RWPE1 (cell line): ENCODE results near the gene NOL4L.

Experiments used
- CTCF ChIA-PET: fragments of 350-600 bp; sonication (Branson Sonifier 250); formaldehyde crosslinking; extraction: SDS; loops from one replicate; lab custom pipeline; 2021; lab: Yijun Ruan, JAX
- POLR2A ChIA-PET: fragments of 400-600 bp; formaldehyde crosslinking; extraction: SDS; loops from one replicate; lab custom pipeline; 2020; ENCODE audit warnings: antibody characterized with exemption; ENCODE audit not compliant: low non-redundant PET; lab: Yijun Ruan, JAX
- DNase-seq: peaks from one replicate; pipeline ENCODE4 v3.0.0; 2012; ENCODE audit warnings: low spot score
- H3K27ac ChIP-seq: fragments of 450-650 bp; 2 replicates; pipeline ENCODE4 v1.5.1; 2017
- TF ChIP-seq, protein P1 (sequence below): fragments of 450-650 bp; conservative IDR thresholded peaks from 2 replicates; pipeline ENCODE4 v1.5.1; 2017; ENCODE audit warnings: low read depth, mild to moderate bottlenecking

NOL4L gene, protein sequence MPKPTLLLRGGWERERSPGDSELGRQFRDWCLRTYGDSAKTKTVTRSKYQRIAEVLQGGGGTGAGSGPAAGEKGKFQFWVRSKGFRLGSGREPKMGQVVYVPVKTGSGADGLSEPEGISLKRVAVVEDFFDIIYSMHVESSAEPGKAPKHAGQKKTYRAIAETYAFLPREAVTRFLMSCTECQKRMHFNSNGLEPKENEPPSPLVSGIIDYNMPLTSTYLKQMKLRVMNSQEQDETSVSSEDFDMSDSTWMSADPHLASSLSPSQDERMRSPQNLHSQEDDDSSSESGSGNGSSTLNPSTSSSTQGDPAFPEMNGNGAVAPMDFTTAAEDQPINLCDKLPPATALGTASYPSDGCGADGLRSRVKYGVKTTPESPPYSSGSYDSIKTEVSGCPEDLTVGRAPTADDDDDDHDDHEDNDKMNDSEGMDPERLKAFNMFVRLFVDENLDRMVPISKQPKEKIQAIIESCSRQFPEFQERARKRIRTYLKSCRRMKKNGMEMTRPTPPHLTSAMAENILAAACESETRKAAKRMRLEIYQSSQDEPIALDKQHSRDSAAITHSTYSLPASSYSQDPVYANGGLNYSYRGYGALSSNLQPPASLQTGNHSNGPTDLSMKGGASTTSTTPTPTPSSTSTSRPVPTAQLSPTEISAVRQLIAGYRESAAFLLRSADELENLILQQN

DNA sequence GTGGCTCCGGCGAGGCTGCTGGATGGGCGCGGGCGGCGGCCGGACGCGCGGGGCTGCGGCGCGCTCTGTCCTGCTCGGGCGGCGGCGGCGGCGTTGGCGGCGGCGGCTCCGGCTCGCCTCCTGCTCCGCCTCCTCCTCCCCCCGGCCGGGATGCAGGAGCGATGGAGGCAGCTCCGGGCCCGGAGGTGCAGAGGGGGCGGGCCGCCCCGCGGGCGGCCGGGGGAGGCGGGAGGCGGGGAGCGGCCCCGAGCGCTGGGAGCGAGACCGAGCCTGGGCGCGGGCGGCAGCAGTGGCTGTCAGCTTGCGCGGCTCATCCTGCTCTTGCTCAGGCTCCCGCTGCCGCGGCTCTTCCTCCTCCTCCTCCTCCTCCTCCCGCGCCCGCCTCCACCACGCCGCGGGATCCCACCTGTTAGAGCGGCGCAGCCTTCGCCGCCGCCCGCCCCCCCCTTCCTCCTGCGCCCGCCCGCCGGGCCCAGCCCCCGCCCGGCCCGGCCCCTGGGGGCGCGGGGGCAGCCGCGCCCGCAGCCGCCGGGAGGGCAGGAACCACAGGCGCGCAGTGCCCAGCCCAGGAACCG lies at the start of gene NOL4L:
Gene NOL4L, minus strand, starts transcription at position 323 of the 575 bp plus-strand sequence. CDS start 443 bp downstream, outside the sequence.
- ChIA-PET CTCF (interaction anchor here (0.5 to 0.6 kb wide), 2 partner anchors 77 kb away, joined by 3 read pairs; no protein-coding TSS in a partner anchor), POLR2A (no interaction called here)
- TF ChIP-seq, protein P1, sequence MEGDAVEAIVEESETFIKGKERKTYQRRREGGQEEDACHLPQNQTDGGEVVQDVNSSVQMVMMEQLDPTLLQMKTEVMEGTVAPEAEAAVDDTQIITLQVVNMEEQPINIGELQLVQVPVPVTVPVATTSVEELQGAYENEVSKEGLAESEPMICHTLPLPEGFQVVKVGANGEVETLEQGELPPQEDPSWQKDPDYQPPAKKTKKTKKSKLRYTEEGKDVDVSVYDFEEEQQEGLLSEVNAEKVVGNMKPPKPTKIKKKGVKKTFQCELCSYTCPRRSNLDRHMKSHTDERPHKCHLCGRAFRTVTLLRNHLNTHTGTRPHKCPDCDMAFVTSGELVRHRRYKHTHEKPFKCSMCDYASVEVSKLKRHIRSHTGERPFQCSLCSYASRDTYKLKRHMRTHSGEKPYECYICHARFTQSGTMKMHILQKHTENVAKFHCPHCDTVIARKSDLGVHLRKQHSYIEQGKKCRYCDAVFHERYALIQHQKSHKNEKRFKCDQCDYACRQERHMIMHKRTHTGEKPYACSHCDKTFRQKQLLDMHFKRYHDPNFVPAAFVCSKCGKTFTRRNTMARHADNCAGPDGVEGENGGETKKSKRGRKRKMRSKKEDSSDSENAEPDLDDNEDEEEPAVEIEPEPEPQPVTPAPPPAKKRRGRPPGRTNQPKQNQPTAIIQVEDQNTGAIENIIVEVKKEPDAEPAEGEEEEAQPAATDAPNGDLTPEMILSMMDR: no peak
- peak; percentile 36 for DNase-seq
- no peak within 1 kb of the TSS for H3K27ac ChIP-seq

DNA sequence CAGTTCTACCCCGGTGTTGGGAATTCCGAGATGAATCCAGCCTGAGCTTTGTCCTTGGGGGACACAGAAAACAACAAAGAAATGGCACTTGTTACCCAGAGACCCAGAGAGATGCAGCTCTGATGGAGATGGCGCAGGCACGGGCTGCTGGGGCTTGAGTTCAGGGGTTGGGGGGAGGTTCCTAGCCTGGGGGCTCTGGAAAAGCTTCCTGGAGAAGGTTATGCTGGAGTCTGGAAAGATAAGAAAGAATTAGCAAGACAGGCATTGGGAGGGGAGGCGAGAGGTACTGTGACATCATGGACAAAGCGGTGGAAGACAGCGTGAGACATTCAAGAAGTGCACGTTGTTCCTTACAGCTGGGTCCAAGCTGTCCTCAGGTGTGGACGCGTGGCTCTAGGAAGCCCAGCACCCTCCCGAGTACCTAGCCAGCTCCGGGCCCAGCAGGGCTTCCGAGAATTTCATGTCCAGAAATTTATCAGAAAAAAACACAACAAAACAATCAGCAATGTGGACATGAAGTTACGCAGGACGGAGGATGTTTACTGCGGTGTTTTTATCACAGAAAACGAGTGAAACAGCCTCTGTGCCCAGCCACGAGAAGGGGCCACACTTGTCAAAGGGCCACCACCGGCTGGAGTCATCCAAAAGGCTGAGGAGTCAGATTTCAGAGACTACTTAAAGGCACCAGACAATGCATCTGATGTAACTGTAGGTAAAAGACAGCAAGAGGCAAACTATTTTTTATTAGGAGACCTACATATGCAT lies 49.1 kb upstream of the NOL4L start:
- no peak for DNase-seq
- H3K27ac ChIP-seq: no peak overlapping the region
- ChIA-PET POLR2A (no interaction called here), CTCF (interaction anchor here (1.0 kb wide), 1 partner anchor 13 kb away, joined by 3 read pairs; no protein-coding TSS in a partner anchor)
- TF ChIP-seq, protein P1: no peak

DNA sequence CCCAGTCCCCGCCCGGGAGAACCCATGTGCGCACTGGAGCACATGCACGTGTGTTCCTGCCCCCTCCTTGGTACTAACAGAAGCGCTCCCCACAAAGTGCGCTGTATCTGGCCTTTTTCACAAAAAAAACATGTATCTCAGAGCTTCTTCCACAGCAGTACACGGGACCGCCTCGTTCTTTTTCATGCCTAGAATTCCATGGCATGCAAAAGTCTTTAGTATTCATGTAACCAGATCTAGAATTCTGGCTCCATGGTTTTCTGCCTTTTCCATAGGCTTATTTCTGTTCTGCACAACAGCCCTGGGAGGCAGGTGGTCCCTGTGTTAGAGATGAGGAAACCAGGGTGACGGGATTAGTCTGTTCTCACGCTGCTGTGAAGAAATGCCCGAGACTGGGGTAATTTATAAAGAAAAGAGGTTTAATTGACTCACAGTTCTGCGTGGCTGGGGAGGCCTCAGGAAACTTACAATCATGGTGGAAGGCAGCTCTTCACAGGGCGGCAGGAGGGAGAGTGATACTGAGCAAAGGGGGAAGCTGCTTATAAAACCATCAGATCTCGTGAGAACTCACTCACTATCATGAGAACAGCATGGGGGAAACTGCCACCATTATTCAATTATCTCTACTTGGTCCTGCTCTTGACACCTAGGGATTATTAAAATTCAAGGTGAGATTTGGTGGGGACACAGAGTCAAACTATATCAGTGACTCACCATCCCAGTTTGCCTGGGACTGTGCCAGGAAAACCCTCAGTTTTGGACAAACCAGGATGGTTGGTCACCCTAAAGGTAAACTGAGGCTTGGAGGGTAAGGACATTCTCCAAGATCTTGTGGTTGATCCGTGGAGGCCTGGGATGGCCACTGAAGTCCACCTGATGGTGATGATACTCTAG lies 47.6 kb upstream of the NOL4L start:
- no peak overlapping the region for H3K27ac ChIP-seq
- no peak for DNase-seq
- ChIA-PET POLR2A (no interaction called here), CTCF (no interaction called here)
- TF ChIP-seq, protein P1: no peak

DNA sequence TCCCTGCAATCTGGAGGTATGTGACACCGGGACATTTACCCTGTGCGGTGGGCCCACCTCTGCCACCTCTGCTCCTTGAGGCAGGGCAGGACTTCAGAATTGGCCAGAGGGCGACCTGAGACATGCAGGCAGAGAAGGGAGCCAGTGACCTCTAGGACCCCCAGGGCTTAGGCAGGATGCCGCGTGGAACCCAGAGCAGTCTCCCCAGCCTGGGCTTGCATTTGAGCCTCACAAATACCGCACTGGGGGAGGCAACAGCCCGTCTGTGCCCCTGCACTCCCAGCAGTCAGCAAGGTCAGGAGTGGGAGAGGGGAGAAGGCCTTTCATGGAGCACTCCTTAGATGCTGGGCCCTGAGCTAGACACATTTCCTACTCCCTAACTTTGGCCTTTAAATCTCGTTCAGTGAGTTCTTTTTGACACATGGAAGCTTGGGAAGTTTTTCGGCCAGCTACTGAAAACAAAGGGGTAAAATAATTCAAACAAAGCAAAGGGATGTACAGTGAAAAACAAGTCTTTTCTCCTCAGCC lies 46.9 kb upstream of the NOL4L start:
- no peak overlapping the region for H3K27ac ChIP-seq
- CTCF ChIA-PET: interaction anchor here (0.5 kb wide), 1 partner anchor 132 kb away, joined by 3 read pairs; no protein-coding TSS in a partner anchor
- no peak for DNase-seq
- POLR2A ChIA-PET: no interaction called here
- TF ChIP-seq, protein P1: no peak

DNA sequence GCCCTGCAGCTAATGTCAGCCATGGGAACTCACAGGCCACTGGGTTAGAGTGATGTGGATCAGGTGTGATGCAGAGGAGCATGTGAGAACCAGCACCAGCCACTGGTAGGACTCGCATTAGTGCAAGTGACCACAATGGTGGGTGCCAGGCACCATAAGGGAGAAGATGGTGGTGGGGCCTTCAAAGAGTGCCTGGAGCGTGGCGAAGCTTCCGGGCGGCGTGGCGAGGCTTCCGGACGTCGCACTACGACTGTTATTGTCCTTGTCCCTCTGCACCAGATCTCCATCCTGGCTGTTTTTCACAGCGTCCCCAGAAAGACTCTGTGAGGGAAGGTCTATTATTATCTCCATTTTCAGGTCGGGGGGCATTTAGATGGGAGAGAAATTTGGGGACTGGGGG lies 44.7 kb upstream of the NOL4L start:
- no peak overlapping the region for H3K27ac ChIP-seq
- CTCF ChIA-PET: interaction anchor here (0.6 to 1.1 kb wide), 2 partner anchors 23 to 84 kb away, joined by 6 to 7 read pairs; no protein-coding TSS in a partner anchor
- TF ChIP-seq, protein P1: no peak
- POLR2A ChIA-PET: no interaction called here
- no peak for DNase-seq
